Duodenal mucosa (tissue), 2 donors: ENCODE measurements around the gene LYPD3.
"Not testable (repeated sequence)": the region's sequence is repeated elsewhere in the genome, so short reads cannot be mapped to it uniquely, and the experiment has no call there.

ENCODE experiments used
- H3K27ac ChIP-seq: one replicate; pipeline ENCODE4 v1.7.0; 2013; ENCODE audit warnings: low read depth, low read length
- H3K27me3 ChIP-seq, 2 donors: one replicate each; pipeline ENCODE4 v1.7.0; 2013; ENCODE audit warnings: low read length in 2 of 2, control low read depth in 1 of 2; ENCODE audit not compliant: insufficient read depth in 2 of 2, control insufficient read depth in 1 of 2
- H3K36me3 ChIP-seq, 2 donors: one replicate each; pipeline ENCODE4 v1.7.0; 2013; ENCODE audit warnings: low read length in 2 of 2, control low read depth in 1 of 2; ENCODE audit not compliant: insufficient read depth in 2 of 2, control insufficient read depth in 1 of 2
- H3K4me1 ChIP-seq, 2 donors: one replicate each; pipeline ENCODE4 v1.7.0; 2013; ENCODE audit warnings: low read length in 2 of 2, control low read depth in 1 of 2; ENCODE audit not compliant: insufficient read depth in 2 of 2, control insufficient read depth in 1 of 2
- H3K4me3 ChIP-seq, 2 donors: one replicate each; pipeline ENCODE4 v1.7.0; 2013; ENCODE audit warnings: low read length in 2 of 2, low read depth in 1 of 2
- H3K9ac ChIP-seq, 2 donors: one replicate each; pipeline ENCODE4 v1.7.0; 2013; ENCODE audit warnings: low read length in 2 of 2, low read depth in 1 of 2
- H3K9me3 ChIP-seq, 2 donors: one replicate each; pipeline ENCODE4 v1.7.0; 2013; ENCODE audit warnings: low read length in 2 of 2, control low read depth in 1 of 2; ENCODE audit not compliant: control insufficient read depth in 1 of 2

Gene LYPD3

GRCh38 chr19:43465468-43466120 is at the start of gene LYPD3:
TSS of gene LYPD3 (minus strand) at chr19:43465608. CDS start at chr19:43465571, 37 bp downstream.
- Histone ChIP-seq H3K27me3 (peaks cover 0 to 5% of the 10 kb centered on the region in 2 donors), H3K27ac (no peak within 1 kb of the TSS), H3K9me3 (no peaks in the 10 kb centered on the region), H3K4me3 (peak within 1 kb of the TSS; percentile 85), H3K36me3 (no peaks in the 10 kb centered on the region), H3K4me1 (peaks cover 21 to 22% of the 10 kb centered on the region in 2 donors), H3K9ac (peak within 1 kb of the TSS; percentile 48 to 82)

DNA sequence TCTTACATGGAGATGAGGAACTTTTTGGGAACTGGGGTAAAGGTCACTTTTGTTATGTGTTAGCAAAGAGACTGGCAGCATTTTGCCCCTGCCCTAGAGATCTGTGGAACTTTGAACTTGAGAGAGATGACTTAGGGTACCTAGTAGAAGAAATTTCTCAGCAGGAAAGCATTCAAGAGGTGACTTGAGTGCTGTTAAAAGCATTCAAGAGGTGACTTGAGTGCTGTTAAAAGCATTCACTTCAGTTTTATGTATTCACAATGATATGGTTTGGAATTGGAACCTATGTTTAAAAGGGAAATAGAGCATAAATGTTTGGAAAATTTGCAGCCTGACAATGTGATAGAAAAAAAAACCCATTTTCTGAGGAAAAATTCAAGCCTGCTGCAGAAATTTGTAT is 47.0 kb upstream of the LYPD3 start:
- H3K9ac ChIP-seq, H3K9me3 ChIP-seq, H3K27me3 ChIP-seq, H3K4me1 ChIP-seq, H3K27ac ChIP-seq, H3K4me3 ChIP-seq: not testable (repeated sequence)
- H3K36me3 ChIP-seq = peaks cover 14 to 46% of the 10 kb centered on the region in 2 donors

DNA sequence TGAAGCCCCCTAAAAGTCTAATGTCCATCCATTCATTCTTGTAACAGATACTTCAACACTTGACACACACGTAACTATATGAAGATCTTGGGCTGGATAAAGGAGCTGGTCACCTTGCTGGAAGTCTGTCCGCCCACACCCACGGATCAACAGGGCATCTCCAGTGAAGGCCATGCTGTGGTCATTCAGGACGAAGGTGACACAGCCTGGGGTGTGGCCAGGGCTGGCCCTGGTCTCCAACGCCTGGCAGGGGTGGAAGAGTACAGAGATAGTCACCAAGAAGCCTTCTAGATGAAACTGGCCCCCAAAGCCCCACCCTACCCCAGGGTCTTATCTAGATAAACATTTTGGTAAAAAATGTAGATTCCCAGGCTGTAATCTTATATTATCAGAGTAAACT is 45.9 kb upstream of the LYPD3 start:
- no peak overlapping the region for H3K4me3 ChIP-seq
- H3K27me3 ChIP-seq = no peaks in the 10 kb centered on the region
- H3K4me1 ChIP-seq = peaks cover 0 to 5% of the 10 kb centered on the region in 2 donors
- H3K36me3 ChIP-seq = peaks cover 14 to 40% of the 10 kb centered on the region in 2 donors
- H3K9me3 ChIP-seq = no peaks in the 10 kb centered on the region
- H3K27ac ChIP-seq = no peak overlapping the region
- H3K9ac ChIP-seq = no peak overlapping the region

- Histone ChIP-seq H3K4me1 (peaks cover 0 to 5% of the 10 kb centered on the region in 2 donors), H3K9me3 (no peaks in the 10 kb centered on the region), H3K27ac (no peak overlapping the region), H3K27me3 (no peaks in the 10 kb centered on the region), H3K4me3 (no peak overlapping the region), H3K9ac (no peak overlapping the region), H3K36me3 (peaks cover 11 to 42% of the 10 kb centered on the region in 2 donors)
Observed at GRCh38 chr19:43510713-43511112, 45.3 kb upstream of the LYPD3 start.

DNA sequence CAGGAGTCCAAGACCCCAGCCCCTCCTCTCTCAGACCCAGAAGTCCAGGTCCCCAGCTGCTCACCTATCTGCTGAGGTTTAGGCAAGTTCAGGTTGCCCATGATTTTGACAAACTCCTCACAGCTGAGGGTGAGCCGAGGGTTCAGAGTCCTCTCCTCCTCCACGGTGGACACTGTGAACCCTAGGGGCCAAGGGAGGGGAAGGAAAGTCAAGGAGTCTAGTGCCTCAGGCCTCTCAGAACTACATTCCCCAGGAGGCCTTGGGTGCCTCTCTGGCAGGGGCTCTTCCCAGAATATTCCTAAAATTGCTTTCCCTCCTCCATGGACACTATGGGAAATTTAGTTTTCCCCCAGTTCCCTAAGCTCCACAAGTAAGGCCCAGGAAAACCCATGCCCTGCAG is 42.5 kb upstream of the LYPD3 start:
- H3K9ac ChIP-seq = no peak overlapping the region
- H3K27me3 ChIP-seq = no peaks in the 10 kb centered on the region
- H3K4me1 ChIP-seq = peaks cover 11 to 16% of the 10 kb centered on the region in 2 donors
- no peak overlapping the region for H3K4me3 ChIP-seq
- H3K36me3 ChIP-seq = peaks cover 10 to 39% of the 10 kb centered on the region in 2 donors
- H3K27ac ChIP-seq = no peak overlapping the region
- H3K9me3 ChIP-seq = no peaks in the 10 kb centered on the region

DNA sequence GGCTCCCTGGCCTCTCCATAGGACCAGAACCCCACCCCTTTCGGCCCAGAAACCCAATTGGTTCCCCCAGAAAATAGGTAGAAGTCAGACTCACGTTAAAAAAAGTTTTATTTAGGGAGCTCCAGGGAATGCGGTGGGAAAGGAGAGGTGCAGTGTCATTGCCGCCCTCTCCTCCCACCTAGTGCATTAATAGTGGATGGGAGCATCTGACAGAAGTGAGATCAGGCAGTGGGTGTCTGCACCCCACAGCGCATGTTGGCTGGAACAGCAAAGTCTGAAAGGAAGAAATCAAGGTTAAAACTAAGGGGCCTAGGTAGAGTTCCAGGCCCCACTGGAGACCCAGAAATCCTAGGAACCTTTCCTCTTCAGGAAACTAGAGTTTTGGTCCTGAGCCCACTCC is 41.2 kb upstream of the LYPD3 start:
- Histone ChIP-seq H3K27ac (no peak overlapping the region), H3K36me3 (peaks cover 10 to 37% of the 10 kb centered on the region in 2 donors), H3K9me3 (no peaks in the 10 kb centered on the region)

DNA sequence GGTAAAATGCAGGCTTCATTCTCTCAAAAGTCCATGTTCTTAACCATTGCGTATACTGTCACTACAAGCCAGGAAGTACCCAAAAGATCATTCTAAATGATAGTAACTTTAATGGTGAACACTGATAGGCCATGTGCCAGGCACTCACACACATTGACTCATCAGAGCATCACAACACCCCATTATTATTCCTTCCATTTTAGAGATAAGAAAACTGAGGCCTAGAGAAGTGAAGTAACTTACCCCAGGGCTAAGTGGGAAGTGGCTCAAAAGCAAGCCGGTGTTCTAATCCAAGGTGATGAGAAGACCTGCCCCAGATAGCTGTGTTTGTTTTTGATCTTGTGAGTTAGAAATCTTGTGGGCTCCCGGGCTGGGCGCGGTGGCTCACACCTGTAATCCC is 40.5 kb upstream of the LYPD3 start:
- H3K27me3 ChIP-seq = no peaks in the 10 kb centered on the region
- H3K4me3 ChIP-seq = no peak overlapping the region
- H3K4me1 ChIP-seq = peaks cover 14 to 18% of the 10 kb centered on the region in 2 donors
- no peak overlapping the region for H3K27ac ChIP-seq
- no peaks in the 10 kb centered on the region for H3K9me3 ChIP-seq
- no peak overlapping the region for H3K9ac ChIP-seq
- peaks cover 10 to 30% of the 10 kb centered on the region in 2 donors for H3K36me3 ChIP-seq

More for the DNA sequence above, 41.2 kb upstream of the LYPD3 start:
- H3K9ac ChIP-seq = no peak overlapping the region
- no peak overlapping the region for H3K4me3 ChIP-seq
- peaks cover 14 to 18% of the 10 kb centered on the region in 2 donors for H3K4me1 ChIP-seq
- H3K27me3 ChIP-seq = no peaks in the 10 kb centered on the region

- Histone ChIP-seq H3K4me3 (peak overlapping the region in 1 of 2 donors; percentile 90), H3K27me3 (no peaks in the 10 kb centered on the region), H3K27ac (peak overlapping the region; percentile 41), H3K36me3 (peaks cover 9 to 26% of the 10 kb centered on the region in 2 donors), H3K9ac (peak overlapping the region; percentile 88 to 93), H3K9me3 (no peaks in the 10 kb centered on the region), H3K4me1 (peaks cover 14 to 18% of the 10 kb centered on the region in 2 donors)
Observed at GRCh38 chr19:43505186-43505456, 39.7 kb upstream of the LYPD3 start.

- Histone ChIP-seq H3K9me3 (no peaks in the 10 kb centered on the region), H3K27me3 (no peaks in the 10 kb centered on the region), H3K4me1 (peaks cover 14 to 18% of the 10 kb centered on the region in 2 donors), H3K27ac (peak within 1 kb of the TSS; percentile 78), H3K36me3 (peaks cover 5 to 20% of the 10 kb centered on the region in 2 donors), H3K4me3 (peak within 1 kb of the TSS; percentile 90), H3K9ac (peak within 1 kb of the TSS; percentile 88 to 93)
Observed at GRCh38 chr19:43504426-43505185, 39.2 kb upstream of the LYPD3 start, which contains the start of gene PHLDB3. TSS of gene PHLDB3 (minus strand) at chr19:43504746. CDS start at chr19:43504118, 628 bp downstream.
